Heart left ventricle (tissue), 16 donors: ENCODE data around the gene CD40LG. TPM values are rescaled to one million over a fixed set of nuclear protein-coding genes. Genes with fewer than 3 reads are reported as not detected.

ENCODE experiments used
- ATAC-seq, 4 donors: fragments of 200-7000 bp; cut with Tn5 transposase; one replicate each; pipeline ENCODE4 v1.9.1; 2020 to 2022; ENCODE audit warnings: moderate library complexity in 4 of 4, mild to moderate bottlenecking in 3 of 4, moderate number of reproducible peaks in 1 of 4
- DNase-seq, 5 donors: peaks; one replicate each; pipeline ENCODE4 v3.0.0-alpha.2; 2020
- H3K27ac ChIP-seq, 12 donors: fragments of 200-600 bp; sonication (generic) in 4 of 12; one replicate each; pipeline versions ENCODE4 v1.5.0 to v1.8.0; 2016 to 2022; ENCODE audit warnings: mild to moderate bottlenecking in 2 of 12
- H3K27me3 ChIP-seq, 9 donors: fragments of 200-600 bp; sonication (generic) in 2 of 9; one replicate each; pipeline versions ENCODE4 v1.5.1 to v1.8.0; 2016 to 2022; ENCODE audit warnings: mild to moderate bottlenecking in 3 of 9
- H3K36me3 ChIP-seq, 9 donors: fragments of 200-600 bp; sonication (generic) in 2 of 9; one replicate each; pipeline versions ENCODE4 v1.5.0 to v1.8.0; 2018 to 2022; ENCODE audit warnings: mild to moderate bottlenecking in 2 of 9
- H3K4me1 ChIP-seq, 12 donors: fragments of 200-600 bp; sonication (generic) in 4 of 12; one replicate each; pipeline versions ENCODE4 v1.5.0 to v1.8.0; 2016 to 2022; ENCODE audit warnings: mild to moderate bottlenecking in 3 of 12
- H3K4me3 ChIP-seq, 12 donors: fragments of 200-600 bp; sonication (generic) in 4 of 12; one replicate each; pipeline versions ENCODE4 v1.5.0 to v1.8.0; 2017 to 2022; ENCODE audit warnings: mild to moderate bottlenecking in 9 of 12, moderate library complexity in 4 of 12
- H3K9me3 ChIP-seq, 12 donors: fragments of 200-600 bp; sonication (generic) in 4 of 12; one replicate each; pipeline versions ENCODE4 v1.5.0 to v1.8.0; 2016 to 2022; ENCODE audit warnings: mild to moderate bottlenecking in 1 of 12
- POLR2A ChIP-seq, 2 donors: fragments of 450-650 bp; IDR thresholded peaks; one replicate each; pipeline ENCODE4 v1.6.1; 2017; ENCODE audit warnings: antibody characterized with exemption in 2 of 2, mild to moderate bottlenecking in 2 of 2, moderate library complexity in 2 of 2
- WGBS, 4 donors: extraction: QIAGEN DNeasy Blood & Tissue Kit in 2 of 4; methylation state at CpG; one replicate each; pipeline versions ENCODE4 v1.1.5 to v1.1.7; 2013 to 2018; 5-methylcytosine and 5-hydroxymethylcytosine counted together
- intact Hi-C, 10 donors: fragments of 100-400 bp; cut with DNase I; formaldehyde crosslinking; loops; one replicate each; pipeline versions ENCODE4 v1.11.1 to v1.14.2; 2022
- polyA plus RNA-seq, 2 donors: library from polyadenylated mRNA; stranded (reverse); fragments of 200-250 nt; gene quantifications; one replicate each; pipeline ENCODE4 v1.2.3, GENCODE V29; 2013
- total RNA-seq, 9 donors: library from RNA; depleted of rRNA in 2 of 9; stranded (reverse); fragments of >200 nt in 2 of 9; fragmentation: NEBNext Ultra II Directional in 3 of 9; extraction: Animal tissue kit (Norgen Biotek cat#: 25700) in 3 of 9; gene quantifications; one replicate each; pipeline versions ENCODE4 v1.1.0 to v1.2.4, GENCODE V29; 2016 to 2023
- TF ChIP-seq, protein P1 (sequence below), 12 donors: fragments of 200-600 bp; sonication (generic) in 4 of 12; IDR thresholded peaks; one replicate each; pipeline versions ENCODE4 v1.5.0 to v1.8.0; 2018 to 2022; ENCODE audit warnings: antibody characterized with exemption in 12 of 12, mild to moderate bottlenecking in 5 of 12
- donor health status: ischemic (EF 13 %, LVEDD 7.1; RV severe dilation, severe dysfunction).
- donor health status: healthy with polysubstance abuse.
- donor health status: DM: no; HTN: yes; CAD: no.
- donor health status: DM: no; HTN: no; CAD: no.
- donor health status: ischemic (EF 25% LVEDD 6.9; RV normal size, moderate dysfunction).
- donor health status: ischemic (EF 25% LVEDD 5.7; RV mildly dilated, moderate dysfunction).
- donor health status: healthy.
- donor health status: DM: yes; HTN: yes; CAD: no.
- donor health status: ischemic (EF 35%, LVEDD 5.7; RV mildly dilated, moderate dysfunction).
- donor health status: nonischemic (EF 11% LVEDD 7.7; RV severe dilation, severe dysfunction).
- donor health status: DM: yes; HTN: yes; CAD: no.
- donor health status: PGD.
- donor health status: ischemic (EF 29% LVEDD 5.4; RV normal size, mild dysfunction).
- donor health status: nonischemic (EF 23%, LVEDD 6.1; RV moderate dilation, normal function).

CD40LG gene
- total and polyA plus RNA-seq, 11 donors = 0.04 to 0.75 (median 0.36) TPM; not detected in 8

DNA sequence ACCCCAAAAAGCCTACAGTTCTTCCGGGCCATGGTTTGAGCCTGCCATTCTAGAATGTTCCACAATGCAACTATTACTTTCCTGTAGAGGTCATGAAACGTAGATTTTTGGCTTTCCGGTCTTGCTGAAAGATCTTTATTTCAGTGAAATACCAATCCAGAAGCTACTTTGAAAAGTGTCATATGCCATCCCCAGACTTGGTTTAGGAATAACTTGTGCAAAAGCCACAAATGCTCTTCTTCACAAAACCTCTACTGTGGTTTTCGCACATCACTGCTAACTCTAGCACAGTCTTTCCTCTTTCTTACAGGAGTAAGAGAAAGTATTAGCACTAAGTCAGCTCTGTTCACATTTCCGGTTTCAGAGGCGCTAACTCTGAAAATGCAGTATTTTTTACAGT lies 12.7 kb upstream of the CD40LG start:
- ATAC-seq (no peak), DNase-seq (no peak)
- no peaks in the 10 kb centered on the region for H3K4me1 ChIP-seq
- TF ChIP-seq, protein P1, sequence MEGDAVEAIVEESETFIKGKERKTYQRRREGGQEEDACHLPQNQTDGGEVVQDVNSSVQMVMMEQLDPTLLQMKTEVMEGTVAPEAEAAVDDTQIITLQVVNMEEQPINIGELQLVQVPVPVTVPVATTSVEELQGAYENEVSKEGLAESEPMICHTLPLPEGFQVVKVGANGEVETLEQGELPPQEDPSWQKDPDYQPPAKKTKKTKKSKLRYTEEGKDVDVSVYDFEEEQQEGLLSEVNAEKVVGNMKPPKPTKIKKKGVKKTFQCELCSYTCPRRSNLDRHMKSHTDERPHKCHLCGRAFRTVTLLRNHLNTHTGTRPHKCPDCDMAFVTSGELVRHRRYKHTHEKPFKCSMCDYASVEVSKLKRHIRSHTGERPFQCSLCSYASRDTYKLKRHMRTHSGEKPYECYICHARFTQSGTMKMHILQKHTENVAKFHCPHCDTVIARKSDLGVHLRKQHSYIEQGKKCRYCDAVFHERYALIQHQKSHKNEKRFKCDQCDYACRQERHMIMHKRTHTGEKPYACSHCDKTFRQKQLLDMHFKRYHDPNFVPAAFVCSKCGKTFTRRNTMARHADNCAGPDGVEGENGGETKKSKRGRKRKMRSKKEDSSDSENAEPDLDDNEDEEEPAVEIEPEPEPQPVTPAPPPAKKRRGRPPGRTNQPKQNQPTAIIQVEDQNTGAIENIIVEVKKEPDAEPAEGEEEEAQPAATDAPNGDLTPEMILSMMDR (IDR thresholded peaks at IDR 0.05) = no peak
- TF ChIP-seq POLR2A (IDR thresholded peaks at IDR 0.05) = no peak
- no peak overlapping the region for H3K27ac ChIP-seq
- WGBS, 4 donors = 71 to 91% (median 80%) methylated on average over 6 of the region's 6 CpGs
- no peaks in the 10 kb centered on the region for H3K36me3 ChIP-seq
- peaks cover 0 to 4% (median 0%) of the 10 kb centered on the region in 9 donors for H3K27me3 ChIP-seq
- intact Hi-C loops = no loop called here
- H3K4me3 ChIP-seq = no peak overlapping the region
- H3K9me3 ChIP-seq = no peaks in the 10 kb centered on the region

DNA sequence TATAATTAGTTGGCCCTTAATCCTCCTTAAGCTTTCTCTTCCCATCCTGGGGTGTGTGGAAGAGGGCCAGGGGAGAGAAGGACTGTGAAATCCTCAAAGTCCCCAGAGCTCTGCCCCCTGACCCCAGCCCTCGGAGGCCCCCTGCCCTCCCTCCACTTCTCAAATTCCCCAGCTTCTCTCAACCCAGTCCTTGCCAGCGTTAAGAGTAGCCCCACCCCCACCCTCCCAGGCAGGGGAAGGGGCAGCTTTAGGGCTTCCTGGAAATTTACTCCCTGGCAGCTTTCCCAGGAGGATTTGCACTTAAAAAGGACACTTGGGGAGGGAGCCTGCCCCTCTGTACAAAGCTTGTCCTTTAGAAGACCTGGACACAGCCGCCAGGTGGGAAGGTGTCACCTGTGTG lies 11.8 kb upstream of the CD40LG start:
- intact Hi-C loops = no loop called here
- WGBS, 4 donors = 13 to 25% (median 16%) methylated on average over 3 of the region's 3 CpGs
- no peak for ATAC-seq

DNA sequence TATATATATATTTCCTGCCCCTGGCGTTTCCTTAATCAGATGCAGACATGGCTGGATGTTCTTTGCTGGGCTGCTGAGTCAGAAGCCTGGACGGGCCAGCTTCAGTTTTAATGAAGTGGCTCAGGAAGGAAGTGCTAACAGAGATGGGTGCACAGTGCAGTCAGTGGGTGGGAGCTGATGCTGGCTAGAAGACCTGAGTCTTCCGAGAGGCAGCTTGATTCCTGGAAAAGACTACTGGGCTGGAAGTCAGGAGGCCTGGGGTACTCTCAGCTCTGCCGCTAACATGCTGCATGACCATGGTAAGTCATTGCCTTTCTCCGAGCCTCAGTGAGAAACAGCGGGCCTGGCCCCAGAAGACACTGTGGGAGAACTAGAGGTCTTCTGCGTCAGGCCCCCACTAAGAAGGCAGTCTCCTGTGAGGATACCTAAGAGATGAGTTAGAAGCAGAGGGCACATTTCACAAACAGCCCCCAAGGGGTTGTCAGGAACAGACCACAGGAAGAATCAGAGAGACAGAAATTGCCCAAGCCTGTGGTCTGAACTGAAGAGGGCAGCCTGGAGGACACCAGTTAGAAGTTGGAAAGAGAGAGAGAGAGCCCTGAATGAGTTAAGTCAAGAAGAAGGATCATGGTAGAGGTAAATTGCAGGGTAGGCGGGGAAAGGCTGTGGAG lies 8.3 kb upstream of the CD40LG start:
- Histone ChIP-seq H3K9me3 (no peaks in the 10 kb centered on the region), H3K4me1 (no peaks in the 10 kb centered on the region), H3K36me3 (no peaks in the 10 kb centered on the region), H3K4me3 (peak overlapping the region in 1 of 12 donors; percentile 20), H3K27me3 (peaks cover 0 to 8% (median 0%) of the 10 kb centered on the region in 9 donors), H3K27ac (no peak overlapping the region)
- ATAC-seq (no peak), DNase-seq (no peak)
- intact Hi-C loops = no loop called here
- 61 to 75% (median 71%) methylated on average over 6 to 8 of the region's 8 CpGs for WGBS, 4 donors
- TF ChIP-seq, protein P1 (IDR thresholded peaks at IDR 0.05) = no peak
- no peak for TF ChIP-seq POLR2A (IDR thresholded peaks at IDR 0.05)

More for the DNA sequence above, 11.8 kb upstream of the CD40LG start:
- Histone ChIP-seq H3K36me3 (no peaks in the 10 kb centered on the region), H3K4me1 (no peaks in the 10 kb centered on the region), H3K4me3 (no peak overlapping the region), H3K27ac (no peak overlapping the region), H3K9me3 (no peaks in the 10 kb centered on the region), H3K27me3 (peaks cover 0 to 4% (median 0%) of the 10 kb centered on the region in 9 donors)
- DNase-seq = no peak
- TF ChIP-seq, protein P1 (IDR thresholded peaks at IDR 0.05) = no peak

DNA sequence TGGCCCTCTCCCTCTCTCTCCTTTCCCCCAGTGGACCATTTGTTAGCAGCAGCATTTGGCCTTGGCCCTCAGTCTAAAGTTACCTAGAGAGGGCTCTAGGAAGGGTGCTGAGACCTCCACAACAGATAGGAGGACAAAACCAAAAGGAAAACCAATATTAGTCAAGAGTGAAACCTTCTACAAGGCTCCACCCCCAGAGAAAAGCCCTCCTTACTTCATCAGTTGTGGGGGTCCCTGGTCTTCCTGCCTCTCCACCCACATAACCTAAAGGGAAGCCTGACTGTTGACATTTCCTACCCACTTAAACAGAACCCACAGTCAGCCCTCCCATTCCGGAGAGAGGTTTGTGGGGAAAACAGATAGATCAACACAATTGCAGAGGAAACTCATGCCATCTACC lies 4.7 kb upstream of the CD40LG start:
- DNase-seq (no peak), ATAC-seq (no peak)
- Histone ChIP-seq H3K9me3 (no peaks in the 10 kb centered on the region), H3K4me3 (no peak overlapping the region), H3K27me3 (peaks cover 0 to 8% (median 0%) of the 10 kb centered on the region in 9 donors), H3K27ac (no peak overlapping the region), H3K4me1 (no peaks in the 10 kb centered on the region), H3K36me3 (no peaks in the 10 kb centered on the region)
- TF ChIP-seq POLR2A (IDR thresholded peaks at IDR 0.05) = no peak
- TF ChIP-seq, protein P1 (IDR thresholded peaks at IDR 0.05) = no peak
- WGBS, 4 donors = 68 to 89% (median 79%) methylated on average over 1 of the region's 1 CpG
- intact Hi-C loops = no loop called here
